Smooth muscle cell (in vitro differentiated cells): ENCODE measurements around the gene SYT17. TPM values are rescaled to one million over a fixed set of nuclear protein-coding genes. Genes with fewer than 3 reads are reported as not detected.

Experiments
- DNase-seq: peaks from one replicate; lab custom pipeline; 2025; ENCODE audit not compliant: unreplicated experiment; lab: John Stamatoyannopoulos, UW
- H2AFZ ChIP-seq: fragments of 200-600 bp; sonication (generic); 2 replicates; pipeline ENCODE4 v1.6.0; 2016; ENCODE audit warnings: antibody characterized with exemption, low read depth, mild to moderate bottlenecking
- H3F3A ChIP-seq: fragments of 200-600 bp; sonication (generic); 2 replicates; pipeline ENCODE4 v1.6.0; 2017; ENCODE audit warnings: antibody characterized with exemption, low read depth
- H3K27ac ChIP-seq: fragments of 200-600 bp; sonication (generic); 2 replicates; pipeline ENCODE4 v1.5.1; 2016; ENCODE audit warnings: low read depth, mild to moderate bottlenecking
- H3K27me3 ChIP-seq: fragments of 200-600 bp; sonication (generic); 2 replicates; pipeline ENCODE4 v1.6.1; 2016; ENCODE audit warnings: low read depth, mild to moderate bottlenecking
- H3K36me3 ChIP-seq: fragments of 200-600 bp; sonication (generic); 2 replicates; pipeline ENCODE4 v1.5.1; 2016; ENCODE audit warnings: low read depth
- H3K4me1 ChIP-seq: fragments of 200-600 bp; sonication (generic); 2 replicates; pipeline ENCODE4 v1.5.1; 2016; ENCODE audit warnings: low read depth
- H3K4me2 ChIP-seq: fragments of 200-600 bp; sonication (generic); 2 replicates; pipeline ENCODE4 v1.6.0; 2016; ENCODE audit warnings: mild to moderate bottlenecking
- H3K4me3 ChIP-seq: fragments of 200-600 bp; sonication (generic); 2 replicates; pipeline ENCODE4 v1.5.1; 2016; ENCODE audit warnings: mild to moderate bottlenecking
- H3K79me2 ChIP-seq: fragments of 200-600 bp; sonication (generic); 2 replicates; pipeline ENCODE4 v1.6.0; 2016; ENCODE audit warnings: low read depth, mild to moderate bottlenecking
- H3K9ac ChIP-seq: fragments of 200-600 bp; sonication (generic); 2 replicates; pipeline ENCODE4 v1.6.0; 2016; ENCODE audit warnings: low read depth
- H3K9me3 ChIP-seq: fragments of 200-600 bp; sonication (generic); replicated peaks from 2 replicates; pipeline ENCODE4 v1.5.1; 2016; ENCODE audit warnings: low read depth
- H4K20me1 ChIP-seq: fragments of 200-600 bp; sonication (generic); 2 replicates; pipeline ENCODE4 v1.6.0; 2016; ENCODE audit warnings: low read depth
- CTCF ChIP-seq: fragments of 200-600 bp; sonication (generic); IDR thresholded peaks from 2 replicates; pipeline ENCODE4 v1.5.1; 2017; ENCODE audit warnings: borderline replicate concordance, mild to moderate bottlenecking, antibody characterized with exemption; ENCODE audit not compliant: insufficient read depth, poor library complexity, severe bottlenecking
- WGBS: methylation state at CpG from one replicate; pipeline ENCODE4 v1.1.7; 2016; ENCODE audit warnings: low lambda C conversion rate; 5-methylcytosine and 5-hydroxymethylcytosine counted together
- polyA plus RNA-seq: library from polyadenylated mRNA; unstranded; fragments of >200 nt; fragmentation: Nextera tagmentation; extraction: Ambion mirVana; gene quantifications from 2 replicates; pipeline ENCODE4 v1.2.1, GENCODE V29; 2016
- total RNA-seq: library from RNA; depleted of rRNA; stranded (reverse); fragments of >200 nt; gene quantifications from 2 replicates; pipeline ENCODE4 v1.2.3, GENCODE V29; 2014

The SYT17 gene
- total and polyA plus RNA-seq, 2 experiments from 2014 or later = 2.0 to 3.9 TPM

GRCh38 chr16:19152042-19152441 lies 16.0 kb upstream of the SYT17 start:
- H3K4me3 ChIP-seq = no peak overlapping the region

GRCh38 chr16:19153876-19154275 lies 14.2 kb upstream of the SYT17 start:
- Histone ChIP-seq H3K4me3 (no peak overlapping the region), H3K9ac (no peak overlapping the region), H3K9me3 (no peaks in the 10 kb centered on the region), H3K79me2 (no peaks in the 10 kb centered on the region), H3K4me2 (no peak overlapping the region), H3K36me3 (no peaks in the 10 kb centered on the region), H3F3A (no peaks in the 10 kb centered on the region), H3K4me1 (no peaks in the 10 kb centered on the region), H4K20me1 (no peaks in the 10 kb centered on the region), H3K27ac (no peak overlapping the region), H3K27me3 (peaks cover 4% of the 10 kb centered on the region), H2AFZ (no peak overlapping the region)
- DNase-seq = no peak
- no peak for TF ChIP-seq CTCF
- WGBS = 76% methylated on average over 4 of the region's 4 CpGs

More at GRCh38 chr16:19152042-19152441, 16.0 kb upstream of the SYT17 start:
- Histone ChIP-seq H3K27ac (no peak overlapping the region), H3K9me3 (no peaks in the 10 kb centered on the region), H3K9ac (no peak overlapping the region), H3K79me2 (no peaks in the 10 kb centered on the region), H3F3A (no peaks in the 10 kb centered on the region), H4K20me1 (no peaks in the 10 kb centered on the region), H2AFZ (no peak overlapping the region), H3K36me3 (no peaks in the 10 kb centered on the region), H3K4me1 (no peaks in the 10 kb centered on the region), H3K4me2 (no peak overlapping the region), H3K27me3 (no peaks in the 10 kb centered on the region)
- no peak for DNase-seq
- TF ChIP-seq CTCF = no peak
- 80% methylated on average over 1 of the region's 1 CpG for WGBS

- no peak overlapping the region for H3K9ac ChIP-seq
- no peaks in the 10 kb centered on the region for H3K9me3 ChIP-seq
- H3K36me3 ChIP-seq = no peaks in the 10 kb centered on the region
- no peak for TF ChIP-seq CTCF
- H3K27ac ChIP-seq = no peak overlapping the region
- H3K4me2 ChIP-seq = no peak overlapping the region
- peaks cover 4% of the 10 kb centered on the region for H3K27me3 ChIP-seq
- H3K4me1 ChIP-seq = no peaks in the 10 kb centered on the region
- no peaks in the 10 kb centered on the region for H4K20me1 ChIP-seq
- no peak for DNase-seq
- H3F3A ChIP-seq = no peaks in the 10 kb centered on the region
- H2AFZ ChIP-seq = no peak overlapping the region
- WGBS = 84% methylated on average over 4 of the region's 4 CpGs
- no peak overlapping the region for H3K4me3 ChIP-seq
- no peaks in the 10 kb centered on the region for H3K79me2 ChIP-seq
Observed at GRCh38 chr16:19162085-19162484, 6.0 kb upstream of the SYT17 start.

DNA sequence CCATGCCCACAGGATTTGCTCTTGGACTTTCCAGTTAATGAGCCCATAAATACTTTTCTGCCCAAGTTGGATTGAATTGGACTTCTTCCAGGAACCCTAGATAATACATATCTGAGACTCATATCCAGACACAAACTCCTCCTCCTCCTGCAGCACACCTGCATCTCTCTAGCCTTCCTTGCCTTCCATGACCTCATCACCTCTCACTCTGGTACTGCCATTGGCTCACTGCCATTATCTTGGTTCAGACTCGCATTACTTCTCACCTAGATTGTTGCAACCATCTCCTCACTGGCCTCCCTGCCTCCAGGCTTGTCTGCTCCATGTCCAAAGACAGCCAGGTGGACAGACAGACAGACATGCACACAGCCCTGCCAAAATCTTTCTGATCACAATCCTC lies 4.8 kb upstream of the SYT17 start:
- no peak overlapping the region for H2AFZ ChIP-seq
- H3K4me3 ChIP-seq = no peak overlapping the region
- no peaks in the 10 kb centered on the region for H3K79me2 ChIP-seq
- WGBS = 94% methylated on average over 1 of the region's 1 CpG
- peaks cover 4% of the 10 kb centered on the region for H3K27me3 ChIP-seq
- H3K4me2 ChIP-seq = no peak overlapping the region
- no peaks in the 10 kb centered on the region for H3K4me1 ChIP-seq
- no peaks in the 10 kb centered on the region for H4K20me1 ChIP-seq
- no peak overlapping the region for H3K27ac ChIP-seq
- H3K36me3 ChIP-seq = no peaks in the 10 kb centered on the region
- no peaks in the 10 kb centered on the region for H3F3A ChIP-seq
- no peak for TF ChIP-seq CTCF
- no peak for DNase-seq
- no peak overlapping the region for H3K9ac ChIP-seq
- no peaks in the 10 kb centered on the region for H3K9me3 ChIP-seq
